Panc1 (cell line): ENCODE measurements around the gene ATL2. TPM values are rescaled to one million over a fixed set of nuclear protein-coding genes. Genes with fewer than 3 reads are reported as not detected.

Source experiments
- ATAC-seq: fragments of 200-7000 bp; cut with Tn5 transposase; 2 replicates; pipeline ENCODE4 v1.9.1; 2020; ENCODE audit warnings: mild to moderate bottlenecking, moderate library complexity
- BruUV-seq: library from RNA; stranded (reverse); fragments of 400-500 nt; replicated peaks from 2 replicates; lab custom pipeline; 2021; lab: Mats Ljungman, UMichigan
- CTCF ChIA-PET: fragments of 300-600 bp; sonication (Branson Sonifier 250); formaldehyde crosslinking; loops from one replicate; lab custom pipeline; 2022; ENCODE audit warnings: antibody characterized with exemption; lab: Charles Lee
- POLR2A ChIA-PET: fragments of 300-600 bp; sonication (Branson Sonifier 250); formaldehyde crosslinking; loops from one replicate; lab custom pipeline; 2022; ENCODE audit warnings: antibody characterized with exemption; lab: Charles Lee
- DNase-seq: peaks from one replicate; pipeline ENCODE4 v3.0.0-alpha.2; 2010; ENCODE audit warnings: low read depth, low spot score
- H3K27ac ChIP-seq: 2 replicates; pipeline ENCODE4 v1.5.1; 2011; ENCODE audit warnings: mild to moderate bottlenecking, low read length, inconsistent platforms
- H3K27me3 ChIP-seq: fragments of 200-500 bp; sonication (Bioruptor generic); 2 replicates; pipeline ENCODE4 v1.6.0; 2014; ENCODE audit warnings: low read length, inconsistent platforms; ENCODE audit not compliant: control insufficient read depth, insufficient read depth
- H3K36me3 ChIP-seq: fragments of 200-500 bp; sonication (Bioruptor generic); 2 replicates; pipeline ENCODE4 v1.5.1; 2014; ENCODE audit warnings: inconsistent platforms, mild to moderate bottlenecking, low read length, moderate library complexity; ENCODE audit not compliant: control insufficient read depth, insufficient read depth
- H3K4me1 ChIP-seq: 2 replicates; pipeline ENCODE4 v1.5.1; 2011; ENCODE audit warnings: inconsistent platforms, mild to moderate bottlenecking, low read length, moderate library complexity; ENCODE audit not compliant: control insufficient read depth, insufficient read depth
- H3K4me3 ChIP-seq, 2 experiments: 2 replicates each; pipeline ENCODE4 v1.5.1; 2011 to 2012; ENCODE audit warnings: low read depth in 2 of 2, low read length in 2 of 2, mild to moderate bottlenecking in 2 of 2, inconsistent platforms in 1 of 2, moderate library complexity in 1 of 2
- H3K9me3 ChIP-seq: fragments of 200-500 bp; sonication (Bioruptor generic); 2 replicates; pipeline ENCODE4 v1.5.1; 2014; ENCODE audit warnings: low read depth, mild to moderate bottlenecking, inconsistent platforms, low read length, moderate library complexity; ENCODE audit not compliant: control insufficient read depth, insufficient read depth
- POLR2AphosphoS5 ChIP-seq: IDR thresholded peaks from 2 replicates; pipeline ENCODE4 v1.6.1; 2012; ENCODE audit warnings: mild to moderate bottlenecking, low read depth, low read length, moderate library complexity
- SIN3A ChIP-seq: IDR thresholded peaks from 2 replicates; pipeline ENCODE4 v1.6.1; 2012; ENCODE audit warnings: low read depth, mild to moderate bottlenecking, low read length, moderate library complexity, borderline replicate concordance; ENCODE audit not compliant: insufficient read depth
- TCF7L2 ChIP-seq: IDR thresholded peaks from 2 replicates; pipeline ENCODE4 v1.6.1; 2011; ENCODE audit warnings: mild to moderate bottlenecking, low read depth, low read length, inconsistent platforms
- in situ Hi-C: cut with HindIII; loops from 2 replicates; pipeline ENCODE4 v1.10.0; 2016; ENCODE audit warnings: low sequenced_read_pairs, low pct_unique_long_range_greater_than_20kb
- intact Hi-C: fragments of 100-400 bp; cut with micrococcal nuclease; formaldehyde crosslinking; loops from one replicate; pipeline ENCODE4 v1.10.0; 2022; ENCODE audit not compliant: unreplicated experiment
- total RNA-seq: library from RNA; stranded (reverse); gene quantifications from one replicate; pipeline ENCODE4 v1.2.1, GENCODE V29; 2021; ENCODE audit not compliant: unreplicated experiment
- TF ChIP-seq, protein P1 (sequence below), 2 experiments: IDR thresholded peaks; 2 replicates each; pipeline ENCODE4 v1.6.1; 2011 to 2012; ENCODE audit warnings: low read depth in 2 of 2, control low read depth in 1 of 2, low read length in 1 of 2, mild to moderate bottlenecking in 1 of 2, moderate library complexity in 1 of 2; ENCODE audit not compliant: insufficient read depth in 1 of 2
- TF ChIP-seq, protein P2 (sequence below): fragments of 450-650 bp; IDR thresholded peaks from 2 replicates; pipeline ENCODE4 v1.5.1; 2017; ENCODE audit warnings: mild to moderate bottlenecking

ATL2 gene
- total RNA-seq, 1 experiment from 2014 or later, result 78.7 TPM

DNA sequence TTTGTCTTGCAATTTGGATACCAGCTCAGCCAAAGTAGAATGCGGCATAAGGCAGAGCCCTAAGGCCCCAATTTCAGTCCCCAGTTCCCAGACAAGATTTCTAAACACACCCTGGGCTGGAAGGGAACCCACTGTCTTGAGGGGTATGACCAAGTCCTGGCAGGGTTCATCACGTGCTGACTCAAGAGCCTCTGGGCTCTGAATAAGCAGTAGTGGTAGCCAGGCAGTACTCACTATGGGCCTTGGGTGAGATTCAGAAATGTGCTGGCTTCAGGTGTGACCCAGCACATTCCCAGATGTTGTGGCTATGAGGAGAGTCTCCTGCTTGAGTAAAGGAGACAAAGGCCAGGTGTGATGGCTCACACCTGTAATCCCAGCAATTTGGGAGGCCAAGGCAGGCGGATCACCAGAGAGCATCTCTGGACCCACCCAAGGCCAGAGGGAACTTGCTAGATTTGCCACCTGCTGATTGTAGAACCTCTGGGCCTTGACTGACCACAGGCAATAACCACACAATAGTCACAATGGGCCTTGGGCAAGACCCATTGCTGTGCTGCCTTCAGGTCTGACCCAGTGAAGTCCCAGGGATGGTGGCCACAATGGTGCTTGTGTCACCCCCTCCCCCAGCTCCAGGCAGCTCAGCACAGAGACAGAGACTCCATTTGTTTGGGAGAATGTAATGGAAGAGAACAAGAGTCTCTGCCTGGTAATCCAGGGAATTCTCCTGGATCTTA is 74.9 kb downstream of the ATL2 start:
- Histone ChIP-seq H3K27ac (no peak overlapping the region), H3K27me3 (no peaks in the 10 kb centered on the region), H3K4me3 (no peak overlapping the region), H3K4me1 (no peaks in the 10 kb centered on the region), H3K36me3 (peaks cover 20% of the 10 kb centered on the region), H3K9me3 (no peaks in the 10 kb centered on the region)
- in situ Hi-C loops, result no loop called here
- ChIA-PET POLR2A (no interaction called here), CTCF (no interaction called here)
- BruUV-seq, result no TSS peak
- ATAC-seq (0 out of 2 replicates have a peak, but pooled peaks have one; percentile 21), DNase-seq (no peak)
- TF ChIP-seq POLR2AphosphoS5 (no peak), SIN3A (no peak), TCF7L2 (no peak)
- TF ChIP-seq, protein P1, sequence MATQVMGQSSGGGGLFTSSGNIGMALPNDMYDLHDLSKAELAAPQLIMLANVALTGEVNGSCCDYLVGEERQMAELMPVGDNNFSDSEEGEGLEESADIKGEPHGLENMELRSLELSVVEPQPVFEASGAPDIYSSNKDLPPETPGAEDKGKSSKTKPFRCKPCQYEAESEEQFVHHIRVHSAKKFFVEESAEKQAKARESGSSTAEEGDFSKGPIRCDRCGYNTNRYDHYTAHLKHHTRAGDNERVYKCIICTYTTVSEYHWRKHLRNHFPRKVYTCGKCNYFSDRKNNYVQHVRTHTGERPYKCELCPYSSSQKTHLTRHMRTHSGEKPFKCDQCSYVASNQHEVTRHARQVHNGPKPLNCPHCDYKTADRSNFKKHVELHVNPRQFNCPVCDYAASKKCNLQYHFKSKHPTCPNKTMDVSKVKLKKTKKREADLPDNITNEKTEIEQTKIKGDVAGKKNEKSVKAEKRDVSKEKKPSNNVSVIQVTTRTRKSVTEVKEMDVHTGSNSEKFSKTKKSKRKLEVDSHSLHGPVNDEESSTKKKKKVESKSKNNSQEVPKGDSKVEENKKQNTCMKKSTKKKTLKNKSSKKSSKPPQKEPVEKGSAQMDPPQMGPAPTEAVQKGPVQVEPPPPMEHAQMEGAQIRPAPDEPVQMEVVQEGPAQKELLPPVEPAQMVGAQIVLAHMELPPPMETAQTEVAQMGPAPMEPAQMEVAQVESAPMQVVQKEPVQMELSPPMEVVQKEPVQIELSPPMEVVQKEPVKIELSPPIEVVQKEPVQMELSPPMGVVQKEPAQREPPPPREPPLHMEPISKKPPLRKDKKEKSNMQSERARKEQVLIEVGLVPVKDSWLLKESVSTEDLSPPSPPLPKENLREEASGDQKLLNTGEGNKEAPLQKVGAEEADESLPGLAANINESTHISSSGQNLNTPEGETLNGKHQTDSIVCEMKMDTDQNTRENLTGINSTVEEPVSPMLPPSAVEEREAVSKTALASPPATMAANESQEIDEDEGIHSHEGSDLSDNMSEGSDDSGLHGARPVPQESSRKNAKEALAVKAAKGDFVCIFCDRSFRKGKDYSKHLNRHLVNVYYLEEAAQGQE (IDR thresholded peaks at IDR 0.05; ENCODE audit: insufficient read depth in 1 of 2, low read depth in 2 of 2, low read length in 1 of 2), result no peak
- TF ChIP-seq, protein P2, sequence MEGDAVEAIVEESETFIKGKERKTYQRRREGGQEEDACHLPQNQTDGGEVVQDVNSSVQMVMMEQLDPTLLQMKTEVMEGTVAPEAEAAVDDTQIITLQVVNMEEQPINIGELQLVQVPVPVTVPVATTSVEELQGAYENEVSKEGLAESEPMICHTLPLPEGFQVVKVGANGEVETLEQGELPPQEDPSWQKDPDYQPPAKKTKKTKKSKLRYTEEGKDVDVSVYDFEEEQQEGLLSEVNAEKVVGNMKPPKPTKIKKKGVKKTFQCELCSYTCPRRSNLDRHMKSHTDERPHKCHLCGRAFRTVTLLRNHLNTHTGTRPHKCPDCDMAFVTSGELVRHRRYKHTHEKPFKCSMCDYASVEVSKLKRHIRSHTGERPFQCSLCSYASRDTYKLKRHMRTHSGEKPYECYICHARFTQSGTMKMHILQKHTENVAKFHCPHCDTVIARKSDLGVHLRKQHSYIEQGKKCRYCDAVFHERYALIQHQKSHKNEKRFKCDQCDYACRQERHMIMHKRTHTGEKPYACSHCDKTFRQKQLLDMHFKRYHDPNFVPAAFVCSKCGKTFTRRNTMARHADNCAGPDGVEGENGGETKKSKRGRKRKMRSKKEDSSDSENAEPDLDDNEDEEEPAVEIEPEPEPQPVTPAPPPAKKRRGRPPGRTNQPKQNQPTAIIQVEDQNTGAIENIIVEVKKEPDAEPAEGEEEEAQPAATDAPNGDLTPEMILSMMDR, result no peak
- intact Hi-C loops, result no loop called here

DNA sequence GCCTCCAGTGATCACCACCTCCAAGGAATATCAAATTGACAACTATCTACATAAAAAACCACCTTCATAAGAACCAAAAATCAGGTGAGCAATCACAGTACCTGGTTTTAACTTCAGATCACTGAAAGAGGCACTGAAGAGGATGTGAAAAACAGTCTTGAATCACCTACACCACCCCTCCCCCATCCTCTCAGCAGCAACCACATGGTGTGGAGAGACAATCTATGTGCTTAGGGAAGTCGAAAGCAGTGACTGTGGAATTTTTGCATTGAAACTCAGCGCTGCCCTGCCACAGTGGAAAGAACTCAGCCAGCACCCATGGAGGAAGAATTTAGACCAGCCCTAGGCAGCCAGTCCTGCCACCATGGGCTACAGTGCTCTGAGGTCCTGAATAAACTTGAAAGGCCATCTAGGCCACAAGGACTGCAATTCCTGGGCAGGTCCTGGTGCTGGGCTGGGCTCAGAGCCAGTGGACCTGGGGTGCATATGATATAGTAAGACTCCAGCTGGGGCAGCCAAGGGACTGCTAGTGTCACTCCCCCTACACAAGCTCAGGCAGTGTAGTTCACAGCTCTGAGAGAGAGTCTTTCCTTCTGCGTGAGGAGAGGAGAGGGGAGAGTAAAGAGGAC is 75.6 kb downstream of the ATL2 start:
- Histone ChIP-seq H3K9me3 (no peaks in the 10 kb centered on the region), H3K4me1 (no peaks in the 10 kb centered on the region), H3K4me3 (no peak overlapping the region), H3K36me3 (peaks cover 27% of the 10 kb centered on the region), H3K27ac (no peak overlapping the region), H3K27me3 (no peaks in the 10 kb centered on the region)
- POLR2A ChIA-PET, result no interaction called here
- ATAC-seq, result peak; percentile 58
- in situ Hi-C loops (no loop called here), intact Hi-C loops (no loop called here)
- no peak for DNase-seq
- no TSS peak for BruUV-seq
- TF ChIP-seq SIN3A (no peak), TCF7L2 (no peak), POLR2AphosphoS5 (no peak)
- TF ChIP-seq, protein P1 (IDR thresholded peaks at IDR 0.05; ENCODE audit: insufficient read depth in 1 of 2, low read depth in 2 of 2, low read length in 1 of 2), result no peak
- TF ChIP-seq, protein P2, result no peak
- CTCF ChIA-PET, result no interaction called here
